ENCODE results near the gene DNAH14.
A peak's percentile ranks its signal among the peaks of the same experiment; 100 is the strongest.
"Not testable (repeated sequence)": the region's sequence is repeated elsewhere in the genome, so short reads cannot be mapped to it uniquely, and the experiment has no call there.

The DNAH14 gene

GRCh38 chr1:224929335-224930237 is at the start of gene DNAH14:
Gene DNAH14, plus strand, starts transcription at chr1:224929675. Its CDS starts 23,028 bp downstream, at chr1:224952703.
- DNase-seq, result peak; percentile 88

- DNase-seq, result no peak
Measured at GRCh38 chr1:224880593-224881307, 48.7 kb upstream of the DNAH14 start.

GRCh38 chr1:224881308-224881692 is 48.2 kb upstream of the DNAH14 start:
- not testable (repeated sequence) for DNase-seq

GRCh38 chr1:224881762-224882211 is 47.7 kb upstream of the DNAH14 start:
- no peak for DNase-seq

- no peak for DNase-seq
Measured at GRCh38 chr1:224882264-224882663, 47.2 kb upstream of the DNAH14 start.

- no peak for DNase-seq
Measured at GRCh38 chr1:224883091-224883490, 46.4 kb upstream of the DNAH14 start.

GRCh38 chr1:224884361-224884801 is 45.1 kb upstream of the DNAH14 start:
- DNase-seq, result no peak

GRCh38 chr1:224885376-224885775 is 44.1 kb upstream of the DNAH14 start:
- not testable (repeated sequence) for DNase-seq

- DNase-seq, result no peak
Measured at GRCh38 chr1:224894915-224895314, 34.6 kb upstream of the DNAH14 start.

- no peak for DNase-seq
Measured at GRCh38 chr1:224896130-224896781, 33.2 kb upstream of the DNAH14 start.

GRCh38 chr1:224897529-224898327 is 31.7 kb upstream of the DNAH14 start:
- no peak for DNase-seq

GRCh38 chr1:224898937-224899336 is 30.5 kb upstream of the DNAH14 start:
- DNase-seq, result no peak

- DNase-seq, result no peak
Measured at GRCh38 chr1:224900062-224900630, 29.3 kb upstream of the DNAH14 start.

- DNase-seq, result no peak
Measured at GRCh38 chr1:224901087-224901810, 28.2 kb upstream of the DNAH14 start.

- no peak for DNase-seq
Measured at GRCh38 chr1:224903955-224904354, 25.5 kb upstream of the DNAH14 start.

- no peak for DNase-seq
Measured at GRCh38 chr1:224906340-224906739, 23.1 kb upstream of the DNAH14 start.

GRCh38 chr1:224911217-224911616 is 18.3 kb upstream of the DNAH14 start:
- DNase-seq, result no peak

GRCh38 chr1:224914292-224914900 is 15.1 kb upstream of the DNAH14 start:
- no peak for DNase-seq

- no peak for DNase-seq
Measured at GRCh38 chr1:224919508-224919907, 10.0 kb upstream of the DNAH14 start.

GRCh38 chr1:224920930-224921329 is 8.5 kb upstream of the DNAH14 start:
- no peak for DNase-seq

GRCh38 chr1:224921354-224921753 is 8.1 kb upstream of the DNAH14 start:
- no peak for DNase-seq

Measured in NCI-H146 (cell line).